Measurements from ENCODE around the gene MPL.

MPL gene

GRCh38 chr1:43372172-43372571, 34.6 kb downstream of the MPL start (continued):
- no peak for TF ChIP-seq ZNF248 (tag by site-specific recombination; IDR thresholded peaks at IDR 0.05)

GRCh38 chr1:43373066-43373940, 35.7 kb downstream of the MPL start:
- Histone ChIP-seq H3K4me3 (ENCODE audit: low read depth, low read length) (no peak overlapping the region), H3K27ac (ENCODE audit: extremely low read depth, low read depth, low read length) (no peak overlapping the region), H3K9me3 (ENCODE audit: control insufficient read depth, insufficient read depth, low read depth, low read length) (no peaks in the 10 kb centered on the region), H3K4me1 (ENCODE audit: control insufficient read depth, insufficient read depth, low read length) (peaks cover 5% of the 10 kb centered on the region; the same call in 1 of the 2 replicates), H3K36me3 (ENCODE audit: control insufficient read depth in 2 of 2, insufficient read depth in 1 of 2, low read length in 2 of 2) (no peaks in the 10 kb centered on the region)
- ChIA-PET CTCF (no interaction called here), POLR2A (interaction anchor here (1.1 to 3.6 kb wide), 2 partner anchors 15 to 16 kb away, joined by 3 to 10 read pairs; partner anchors contain the start of genes CDC20, MED8 and SZT2)
- TF ChIP-seq ZNF473 (tag by site-specific recombination; IDR thresholded peaks at IDR 0.05) (no peak), TRIM28 (IDR thresholded peaks at IDR 0.05; ENCODE audit: borderline replicate concordance, low read length) (no peak)
- TF ChIP-seq, protein P1, sequence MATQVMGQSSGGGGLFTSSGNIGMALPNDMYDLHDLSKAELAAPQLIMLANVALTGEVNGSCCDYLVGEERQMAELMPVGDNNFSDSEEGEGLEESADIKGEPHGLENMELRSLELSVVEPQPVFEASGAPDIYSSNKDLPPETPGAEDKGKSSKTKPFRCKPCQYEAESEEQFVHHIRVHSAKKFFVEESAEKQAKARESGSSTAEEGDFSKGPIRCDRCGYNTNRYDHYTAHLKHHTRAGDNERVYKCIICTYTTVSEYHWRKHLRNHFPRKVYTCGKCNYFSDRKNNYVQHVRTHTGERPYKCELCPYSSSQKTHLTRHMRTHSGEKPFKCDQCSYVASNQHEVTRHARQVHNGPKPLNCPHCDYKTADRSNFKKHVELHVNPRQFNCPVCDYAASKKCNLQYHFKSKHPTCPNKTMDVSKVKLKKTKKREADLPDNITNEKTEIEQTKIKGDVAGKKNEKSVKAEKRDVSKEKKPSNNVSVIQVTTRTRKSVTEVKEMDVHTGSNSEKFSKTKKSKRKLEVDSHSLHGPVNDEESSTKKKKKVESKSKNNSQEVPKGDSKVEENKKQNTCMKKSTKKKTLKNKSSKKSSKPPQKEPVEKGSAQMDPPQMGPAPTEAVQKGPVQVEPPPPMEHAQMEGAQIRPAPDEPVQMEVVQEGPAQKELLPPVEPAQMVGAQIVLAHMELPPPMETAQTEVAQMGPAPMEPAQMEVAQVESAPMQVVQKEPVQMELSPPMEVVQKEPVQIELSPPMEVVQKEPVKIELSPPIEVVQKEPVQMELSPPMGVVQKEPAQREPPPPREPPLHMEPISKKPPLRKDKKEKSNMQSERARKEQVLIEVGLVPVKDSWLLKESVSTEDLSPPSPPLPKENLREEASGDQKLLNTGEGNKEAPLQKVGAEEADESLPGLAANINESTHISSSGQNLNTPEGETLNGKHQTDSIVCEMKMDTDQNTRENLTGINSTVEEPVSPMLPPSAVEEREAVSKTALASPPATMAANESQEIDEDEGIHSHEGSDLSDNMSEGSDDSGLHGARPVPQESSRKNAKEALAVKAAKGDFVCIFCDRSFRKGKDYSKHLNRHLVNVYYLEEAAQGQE (tag by site-specific recombination; IDR thresholded peaks at IDR 0.05), result no peak

GRCh38 chr1:43376723-43377235, 39.2 kb downstream of the MPL start:
- ChIA-PET CTCF (interaction anchor here (0.8 to 1.6 kb wide), 2 partner anchors 9 to 18 kb away, joined by 3 to 8 read pairs; partner anchors contain the start of genes CDC20 and ELOVL1), POLR2A (interaction anchor here (0.8 to 3.1 kb wide), 3 partner anchors 8 to 19 kb away, joined by 7 to 9 read pairs (median 7); partner anchors contain the start of genes CDC20, ELOVL1, MED8 and SZT2)
- no peaks in the 10 kb centered on the region for H3K9me3 ChIP-seq (ENCODE audit: control insufficient read depth, insufficient read depth, low read depth, low read length)
- no peak overlapping the region for H3K27ac ChIP-seq (ENCODE audit: extremely low read depth, low read depth, low read length)
- no peak for TF ChIP-seq ZSCAN5A (tag by site-specific recombination; IDR thresholded peaks at IDR 0.05)
- TF ChIP-seq ZNF138 (tag by site-specific recombination; IDR thresholded peaks at IDR 0.05; ENCODE audit: borderline replicate concordance), result no peak
- no peak for TF ChIP-seq HOXD13 (CRISPR knock-in tag; IDR thresholded peaks at IDR 0.05; ENCODE audit: borderline replicate concordance)
- TF ChIP-seq ZNF510 (tag by site-specific recombination; IDR thresholded peaks at IDR 0.05; ENCODE audit: insufficient replicate concordance), result no peak
- TF ChIP-seq FEZF1 (tag by site-specific recombination; IDR thresholded peaks at IDR 0.05), result no peak
- TF ChIP-seq ZFP3 (tag by site-specific recombination; IDR thresholded peaks at IDR 0.05; ENCODE audit: low read depth), result no peak
- no peak for TF ChIP-seq ZNF521 (tag by site-specific recombination; IDR thresholded peaks at IDR 0.05)
- TF ChIP-seq KLF9 (tag by site-specific recombination; IDR thresholded peaks at IDR 0.05; ENCODE audit: low read depth), result no peak
- TF ChIP-seq ZNF488 (tag by site-specific recombination; IDR thresholded peaks at IDR 0.05), result no peak
- TF ChIP-seq ZNF133 (tag by site-specific recombination; IDR thresholded peaks at IDR 0.05), result no peak
- no peak for TF ChIP-seq OSR2 (tag by site-specific recombination; IDR thresholded peaks at IDR 0.05)
- peaks cover 3 to 10% of the 10 kb centered on the region in 2 experiments; a peak in 1 of 3 replicates for H3K36me3 ChIP-seq (ENCODE audit: control insufficient read depth in 2 of 2, insufficient read depth in 1 of 2, low read length in 2 of 2)
- no peak overlapping the region for H3K4me3 ChIP-seq (ENCODE audit: low read depth, low read length)
- no peaks in the 10 kb centered on the region for H3K4me1 ChIP-seq (ENCODE audit: control insufficient read depth, insufficient read depth, low read length)

All from HEK293 (cell line).